Lower lobe of right lung (tissue), 2 donors: ENCODE results near the gene CATSPERB. TPM values are rescaled to one million over a fixed set of nuclear protein-coding genes. Genes with fewer than 3 reads are reported as not detected.
"Not testable (repeated sequence)": the region's sequence is repeated elsewhere in the genome, so short reads cannot be mapped to it uniquely, and the experiment has no call there.

Experiments used
- ATAC-seq, 2 donors: fragments of 200-7000 bp; cut with Tn5 transposase; one replicate each; pipeline ENCODE4 v1.9.1; 2020 to 2022; ENCODE audit warnings: mild to moderate bottlenecking in 2 of 2, moderate library complexity in 2 of 2
- DNase-seq: peaks from one replicate; pipeline ENCODE4 v3.0.0-alpha.2; 2020
- H3K27ac ChIP-seq: fragments of 200-600 bp; one replicate; pipeline ENCODE4 v1.8.0; 2022
- H3K27me3 ChIP-seq: fragments of 200-600 bp; one replicate; pipeline ENCODE4 v1.8.0; 2022; ENCODE audit warnings: low read depth
- H3K36me3 ChIP-seq: fragments of 200-600 bp; one replicate; pipeline ENCODE4 v1.8.0; 2022; ENCODE audit warnings: mild to moderate bottlenecking
- H3K4me1 ChIP-seq: fragments of 200-600 bp; one replicate; pipeline ENCODE4 v1.8.0; 2022
- H3K4me3 ChIP-seq: fragments of 200-600 bp; one replicate; pipeline ENCODE4 v1.8.0; 2022; ENCODE audit warnings: mild to moderate bottlenecking
- H3K9me3 ChIP-seq: fragments of 200-600 bp; one replicate; pipeline ENCODE4 v1.8.0; 2022
- intact Hi-C: fragments of 100-400 bp; cut with DNase I; formaldehyde crosslinking; loops from one replicate; pipeline ENCODE4 v1.11.0; 2022
- total RNA-seq: library from RNA; stranded (reverse); fragmentation: NEBNext Ultra II Directional; extraction: Animal tissue kit (Norgen Biotek cat#: 25700); gene quantifications from one replicate; pipeline ENCODE4 v1.2.1, GENCODE V29; 2021
- TF ChIP-seq, protein P1 (sequence below): fragments of 200-600 bp; IDR thresholded peaks from one replicate; pipeline ENCODE4 v1.8.0; 2022; ENCODE audit warnings: antibody characterized with exemption, mild to moderate bottlenecking
- donor health status: DM: no; HTN: yes; CAD: no; lungs with severe emphysema.

The CATSPERB gene
- total RNA-seq, 1 donor from 2014 or later: 2.8 TPM

DNA sequence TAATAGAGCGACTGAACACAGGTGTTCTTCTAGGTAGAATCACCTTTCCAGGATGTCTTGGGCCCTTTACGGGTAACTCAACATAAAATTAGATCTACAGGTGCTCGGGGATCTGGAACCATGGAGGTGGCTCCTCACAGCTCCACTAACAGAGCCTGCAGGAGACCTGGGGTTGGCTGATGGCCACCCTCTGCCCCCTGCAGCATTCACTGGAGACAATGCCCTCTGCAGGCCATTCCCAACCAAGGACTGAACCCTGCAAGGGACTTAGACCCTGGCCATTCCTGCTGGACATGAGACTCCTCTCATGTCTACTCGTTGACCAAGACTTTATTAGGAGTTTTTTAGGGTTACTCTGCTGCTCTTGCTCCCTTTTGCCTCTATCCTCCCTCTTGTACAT, 163.3 kb downstream of the CATSPERB start:
- Histone ChIP-seq H3K27me3 (no peaks in the 10 kb centered on the region), H3K4me3 (no peak overlapping the region), H3K4me1 (no peaks in the 10 kb centered on the region), H3K36me3 (no peaks in the 10 kb centered on the region), H3K27ac (no peak overlapping the region), H3K9me3 (no peaks in the 10 kb centered on the region)
- TF ChIP-seq, protein P1, sequence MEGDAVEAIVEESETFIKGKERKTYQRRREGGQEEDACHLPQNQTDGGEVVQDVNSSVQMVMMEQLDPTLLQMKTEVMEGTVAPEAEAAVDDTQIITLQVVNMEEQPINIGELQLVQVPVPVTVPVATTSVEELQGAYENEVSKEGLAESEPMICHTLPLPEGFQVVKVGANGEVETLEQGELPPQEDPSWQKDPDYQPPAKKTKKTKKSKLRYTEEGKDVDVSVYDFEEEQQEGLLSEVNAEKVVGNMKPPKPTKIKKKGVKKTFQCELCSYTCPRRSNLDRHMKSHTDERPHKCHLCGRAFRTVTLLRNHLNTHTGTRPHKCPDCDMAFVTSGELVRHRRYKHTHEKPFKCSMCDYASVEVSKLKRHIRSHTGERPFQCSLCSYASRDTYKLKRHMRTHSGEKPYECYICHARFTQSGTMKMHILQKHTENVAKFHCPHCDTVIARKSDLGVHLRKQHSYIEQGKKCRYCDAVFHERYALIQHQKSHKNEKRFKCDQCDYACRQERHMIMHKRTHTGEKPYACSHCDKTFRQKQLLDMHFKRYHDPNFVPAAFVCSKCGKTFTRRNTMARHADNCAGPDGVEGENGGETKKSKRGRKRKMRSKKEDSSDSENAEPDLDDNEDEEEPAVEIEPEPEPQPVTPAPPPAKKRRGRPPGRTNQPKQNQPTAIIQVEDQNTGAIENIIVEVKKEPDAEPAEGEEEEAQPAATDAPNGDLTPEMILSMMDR: no peak
- ATAC-seq: no peak
- intact Hi-C loops: no loop called here
- DNase-seq: no peak

DNA sequence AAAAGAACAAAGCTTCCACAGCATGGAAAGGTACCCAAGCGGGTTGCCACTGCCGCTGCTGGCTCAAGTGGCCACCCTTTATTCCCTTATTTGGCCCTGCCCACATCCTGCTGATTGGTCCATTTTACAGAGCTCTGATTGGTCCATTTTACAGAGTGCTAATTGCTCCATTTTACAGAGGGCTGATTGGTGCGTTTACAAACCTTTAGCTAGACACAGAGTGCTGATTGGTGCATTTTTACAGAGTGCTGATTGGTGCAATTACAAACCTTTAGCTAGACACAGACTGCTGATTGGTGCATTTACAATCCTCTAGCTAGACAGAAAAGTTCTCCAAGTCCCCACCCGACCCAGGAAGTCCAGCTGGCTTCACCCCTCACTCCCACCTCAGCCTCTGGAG, 164.1 kb downstream of the CATSPERB start:
- DNase-seq, ATAC-seq, H3K36me3 ChIP-seq, intact Hi-C loops, H3K9me3 ChIP-seq, H3K27ac ChIP-seq, H3K4me1 ChIP-seq, H3K4me3 ChIP-seq, H3K27me3 ChIP-seq: not testable (repeated sequence)

DNA sequence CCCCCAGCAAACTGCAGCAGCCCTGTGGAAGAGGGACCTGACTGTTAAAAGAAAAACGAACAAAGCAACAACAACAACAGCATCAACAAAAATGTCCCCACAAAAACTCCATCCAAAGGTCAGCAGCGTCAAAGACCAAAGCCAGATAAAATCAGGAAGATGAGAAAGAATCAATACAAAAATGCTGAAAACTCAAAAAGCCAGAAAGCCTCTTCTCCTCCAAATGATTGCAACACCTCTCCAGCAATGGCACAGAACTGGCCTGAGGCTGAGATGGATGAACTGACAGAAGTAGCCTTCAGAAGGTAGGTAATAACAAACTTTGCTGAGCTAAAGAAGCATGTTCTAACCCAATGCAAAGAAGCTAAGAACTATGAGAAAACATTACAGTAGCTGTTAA, 176.4 kb downstream of the CATSPERB start:
- intact Hi-C loops: no loop called here
- Histone ChIP-seq H3K4me1 (no peaks in the 10 kb centered on the region), H3K27me3 (no peaks in the 10 kb centered on the region), H3K36me3 (no peaks in the 10 kb centered on the region), H3K4me3 (no peak overlapping the region), H3K9me3 (no peaks in the 10 kb centered on the region), H3K27ac (no peak overlapping the region)
- DNase-seq: no peak
- TF ChIP-seq, protein P1: no peak
- ATAC-seq: no peak

DNA sequence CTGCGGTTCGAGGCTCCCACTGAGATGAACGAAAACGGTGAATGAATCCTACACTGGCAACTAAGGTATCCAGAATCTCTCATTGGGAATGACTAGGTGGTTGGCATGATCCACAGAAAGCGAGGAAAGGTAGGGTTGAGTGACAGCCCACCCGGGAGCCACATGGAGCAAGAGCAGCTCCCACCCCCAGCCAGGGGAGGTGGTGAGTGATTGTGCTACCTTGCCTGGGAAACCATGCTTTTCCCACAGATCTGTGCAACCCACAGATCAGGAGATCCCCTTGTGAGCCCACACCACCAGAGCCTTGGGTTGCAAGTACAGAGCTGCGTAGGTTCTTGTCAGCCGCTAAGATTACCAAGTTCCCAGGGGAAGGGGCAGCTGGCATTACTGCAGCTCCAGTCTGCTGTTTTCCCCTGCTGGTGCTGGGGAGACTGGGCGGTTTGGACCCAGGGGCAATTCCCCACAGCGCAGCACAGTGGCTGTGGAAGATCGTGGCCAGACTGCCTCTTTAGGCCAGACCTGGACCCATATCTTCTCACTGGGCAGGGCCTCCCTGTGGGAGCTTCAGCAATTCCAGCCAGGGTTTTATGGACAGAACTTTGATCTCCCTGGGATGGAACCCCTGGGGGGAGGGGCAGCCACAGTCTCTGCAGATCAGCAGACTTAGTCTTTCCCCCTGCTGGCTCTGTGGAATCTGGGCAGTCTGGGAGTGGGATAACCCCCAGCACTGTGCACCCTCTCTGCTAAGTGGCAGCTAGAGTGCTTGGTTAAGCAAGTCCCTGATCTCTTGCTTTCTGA, 177.2 kb downstream of the CATSPERB start:
- no peaks in the 10 kb centered on the region for H3K9me3 ChIP-seq
- no peaks in the 10 kb centered on the region for H3K27me3 ChIP-seq
- no peaks in the 10 kb centered on the region for H3K36me3 ChIP-seq
- H3K4me1 ChIP-seq: no peaks in the 10 kb centered on the region
- ATAC-seq (no peak), DNase-seq (no peak)
- H3K4me3 ChIP-seq: no peak overlapping the region
- H3K27ac ChIP-seq: no peak overlapping the region
- intact Hi-C loops: no loop called here
- TF ChIP-seq, protein P1: no peak

DNA sequence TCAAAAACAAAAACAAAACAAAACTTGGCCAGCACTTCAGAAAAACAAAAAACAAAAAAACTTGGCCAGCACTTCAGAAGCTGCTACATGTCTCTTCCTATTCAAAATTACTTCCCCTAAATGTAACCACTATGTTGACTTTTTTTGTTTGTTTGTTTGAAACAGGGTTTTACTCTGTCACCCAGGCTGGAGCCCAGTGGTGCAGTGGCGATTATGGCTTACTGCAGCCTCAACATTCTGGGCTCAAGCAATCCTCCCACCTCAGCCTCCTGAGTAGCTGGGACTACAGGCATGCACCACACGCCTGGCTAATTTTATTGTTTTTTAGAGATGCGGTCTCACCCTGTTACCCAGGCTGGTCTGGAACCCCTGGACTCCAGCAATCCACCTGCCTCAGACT, 183.8 kb downstream of the CATSPERB start:
- Histone ChIP-seq H3K36me3 (no peaks in the 10 kb centered on the region), H3K27ac (no peak overlapping the region), H3K27me3 (no peaks in the 10 kb centered on the region), H3K4me1 (no peaks in the 10 kb centered on the region), H3K4me3 (no peak overlapping the region), H3K9me3 (no peaks in the 10 kb centered on the region)
- intact Hi-C loops: no loop called here
- TF ChIP-seq, protein P1: no peak
- DNase-seq: no peak
- no peak for ATAC-seq

DNA sequence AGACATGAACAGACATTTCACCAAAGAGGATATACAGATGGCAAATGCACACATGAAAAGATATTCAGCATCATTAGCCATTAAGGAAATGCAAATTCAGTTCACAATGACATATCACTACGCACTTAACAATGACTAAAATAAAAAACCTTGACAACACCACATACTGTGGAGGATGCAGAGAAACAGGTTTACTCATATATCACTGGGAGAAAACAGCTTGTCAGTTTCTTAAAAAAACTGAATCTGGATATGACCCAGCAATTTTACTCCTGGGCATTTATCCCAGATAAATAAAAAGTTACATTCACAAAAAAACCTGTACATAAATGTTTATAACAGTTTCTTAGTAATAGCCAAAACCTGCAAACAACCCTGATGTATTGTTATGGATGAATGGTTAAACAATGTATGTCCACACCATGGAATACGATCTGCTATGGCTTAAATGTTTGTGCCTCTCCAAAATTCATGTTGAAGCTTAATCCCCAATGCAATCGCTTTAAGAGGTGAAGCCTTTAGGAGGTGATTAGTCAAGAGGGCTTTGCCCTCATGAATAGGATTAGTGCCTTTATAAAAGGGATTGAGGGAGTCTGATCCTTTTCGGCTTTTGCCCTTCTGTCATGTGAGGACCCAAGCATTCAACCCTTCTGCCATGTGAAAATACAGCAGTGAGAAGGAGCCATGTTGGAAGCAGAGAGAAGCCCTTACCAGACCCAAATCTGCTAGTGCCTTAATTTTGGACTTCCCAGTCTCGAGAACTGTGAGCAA, 185.8 kb downstream of the CATSPERB start:
- ATAC-seq (no peak), DNase-seq (no peak)
- TF ChIP-seq, protein P1: no peak
- H3K4me1 ChIP-seq: no peaks in the 10 kb centered on the region
- H3K27ac ChIP-seq: no peak overlapping the region
- H3K4me3 ChIP-seq: no peak overlapping the region
- intact Hi-C loops: no loop called here
- no peaks in the 10 kb centered on the region for H3K27me3 ChIP-seq
- H3K36me3 ChIP-seq: no peaks in the 10 kb centered on the region
- peaks cover 8% of the 10 kb centered on the region for H3K9me3 ChIP-seq
